CD4-positive, CD25-positive, alpha-beta regulatory T cell (primary cell): Measurements from ENCODE around the gene MAML2. TPM values are rescaled to one million over a fixed set of nuclear protein-coding genes. Genes with fewer than 3 reads are reported as not detected.
A peak's percentile ranks its signal among the peaks of the same experiment; 100 is the strongest.

Experiments
- ATAC-seq, 2 donors: fragments of 150-1000 bp; cut with Tn5 transposase; one replicate each; pipeline ENCODE4 v1.10.0; 2021; ENCODE audit warnings: low read depth in 2 of 2, moderate number of reproducible peaks in 2 of 2, moderate library complexity in 1 of 2
- DNase-seq, 3 donors: peaks; one replicate each; pipeline versions ENCODE4 v3.0.0 to v3.0.0-alpha.2; 2012 to 2022; ENCODE audit warnings: mixed read lengths in 1 of 3
- H3K27ac ChIP-seq: one replicate; pipeline ENCODE4 v1.7.0; 2013; ENCODE audit warnings: mild to moderate bottlenecking, low read length; ENCODE audit not compliant: insufficient read depth, poor library complexity, severe bottlenecking
- H3K27me3 ChIP-seq: one replicate; pipeline ENCODE4 v1.7.0; 2013; ENCODE audit warnings: low read length; ENCODE audit not compliant: control insufficient read depth, insufficient read depth
- H3K36me3 ChIP-seq: one replicate; pipeline ENCODE4 v1.7.0; 2013; ENCODE audit warnings: mild to moderate bottlenecking, low read length, moderate library complexity; ENCODE audit not compliant: control insufficient read depth, insufficient read depth
- H3K4me1 ChIP-seq: 2 replicates; pipeline ENCODE4 v1.7.0; 2013; ENCODE audit warnings: mild to moderate bottlenecking, low read length; ENCODE audit not compliant: insufficient read depth, control insufficient read depth, poor library complexity, severe bottlenecking
- H3K4me3 ChIP-seq: one replicate; pipeline ENCODE4 v1.7.0; 2013; ENCODE audit warnings: low read depth, mild to moderate bottlenecking, low read length, moderate library complexity
- H3K9me3 ChIP-seq, 2 experiments: 1 replicate in 1 of 2; 2 replicates in 1 of 2; pipeline ENCODE4 v1.7.0; 2013; ENCODE audit warnings: low read length in 2 of 2, mild to moderate bottlenecking in 1 of 2, moderate library complexity in 1 of 2; ENCODE audit not compliant: control insufficient read depth in 2 of 2
- H3K27ac Mint-ChIP-seq, 3 donors: one replicate each; pipeline ENCODE4 v1.8.0; 2020 to 2022; ENCODE audit warnings: mild to moderate bottlenecking in 3 of 3, mixed read lengths in 3 of 3, moderate library complexity in 2 of 3
- H3K27me3 Mint-ChIP-seq: one replicate; pipeline ENCODE4 v1.8.0; 2022; ENCODE audit warnings: mild to moderate bottlenecking, mixed read lengths
- H3K36me3 Mint-ChIP-seq: one replicate; pipeline ENCODE4 v1.8.0; 2020; ENCODE audit warnings: mixed read lengths
- H3K4me1 Mint-ChIP-seq, 4 donors: one replicate each; pipeline ENCODE4 v1.8.0; 2020 to 2022; ENCODE audit warnings: mixed read lengths in 4 of 4, mild to moderate bottlenecking in 1 of 4
- H3K4me3 Mint-ChIP-seq, 4 donors: one replicate each; pipeline ENCODE4 v1.8.0; 2020 to 2022; ENCODE audit warnings: mild to moderate bottlenecking in 4 of 4, mixed read lengths in 4 of 4, moderate library complexity in 3 of 4
- H3K9me3 Mint-ChIP-seq, 7 donors: one replicate each; pipeline ENCODE4 v1.8.0; 2020 to 2022; ENCODE audit warnings: mixed read lengths in 7 of 7, mild to moderate bottlenecking in 3 of 7, moderate library complexity in 2 of 7
- polyA plus RNA-seq, 4 donors: library from polyadenylated mRNA; unstranded; fragments of 300-500 nt; fragmentation: Illumina TruSeq; gene quantifications; one replicate each; pipeline ENCODE4 v1.2.3, GENCODE V29; 2021
- total RNA-seq: library from RNA; stranded (reverse); gene quantifications from one replicate; pipeline ENCODE4 v1.2.3, GENCODE V29; 2022

The MAML2 gene
- total and polyA plus RNA-seq, 5 donors from 2014 or later, result 4.1 to 35.6 (median 9.3) TPM

DNA sequence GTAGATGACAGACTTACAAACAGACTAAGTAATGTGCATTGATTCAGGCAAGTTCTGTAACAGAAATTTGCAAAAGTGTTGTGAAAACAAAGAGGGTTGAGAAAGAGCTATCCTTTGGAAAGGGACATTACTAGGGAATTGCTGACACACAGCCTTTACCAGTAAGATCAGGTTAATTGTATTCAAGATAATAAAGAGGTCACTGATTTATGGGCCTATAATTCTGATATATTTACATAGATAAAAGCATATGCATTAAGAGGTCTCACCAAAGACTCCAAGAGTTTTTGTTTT, 138.7 kb downstream of the MAML2 start:
- peak overlapping the region; percentile 65 to 85 (median 72) for H3K4me3 Mint-ChIP-seq
- H3K4me1 ChIP-seq, result peaks cover 60% of the 10 kb centered on the region
- H3K36me3 Mint-ChIP-seq, result peaks cover 26% of the 10 kb centered on the region

DNA sequence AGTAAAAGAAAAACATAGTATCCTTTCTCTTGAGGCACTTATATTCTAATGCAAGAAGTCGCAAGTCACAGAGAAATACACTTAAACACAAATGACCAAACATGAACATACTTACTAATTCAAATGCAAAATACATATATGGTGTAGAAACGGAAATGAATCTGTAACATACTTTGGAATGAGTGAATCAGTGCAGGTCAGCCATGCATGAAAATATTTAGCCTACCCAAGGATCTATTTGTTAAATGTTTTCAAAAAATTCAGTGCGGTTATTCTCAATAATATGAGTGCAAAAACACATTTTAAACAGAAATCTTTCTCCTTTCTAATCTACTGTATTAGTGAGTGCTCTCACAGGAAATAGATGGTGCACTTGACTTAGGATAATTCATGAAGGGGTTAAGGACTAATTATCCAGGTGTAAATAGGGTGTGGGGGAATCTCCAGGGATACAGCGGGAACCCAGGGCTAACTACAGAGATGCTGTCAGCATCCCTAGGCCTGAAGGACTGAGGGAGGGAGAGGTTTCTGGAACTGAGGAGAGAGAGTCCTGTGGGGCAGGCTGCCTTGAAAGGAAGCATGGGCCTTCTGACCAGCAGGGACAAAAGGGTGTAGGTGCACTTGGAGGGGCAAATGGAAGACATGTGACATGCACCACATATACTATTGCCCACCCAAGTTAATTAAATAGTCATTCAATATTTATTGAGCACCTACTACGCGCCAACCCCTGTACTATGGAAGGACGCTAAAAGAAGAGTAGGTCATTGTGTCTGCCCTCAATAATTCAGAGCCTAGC, 139.2 kb downstream of the MAML2 start:
- H3K4me1 ChIP-seq, result peaks cover 55% of the 10 kb centered on the region
- H3K36me3 ChIP-seq, result no peaks in the 10 kb centered on the region
- ATAC-seq (no peak), DNase-seq (no peak)
- peak overlapping the region; percentile 79 for H3K27ac ChIP-seq
- Mint-ChIP-seq H3K9me3 (peaks cover 0 to 2% (median 0%) of the 10 kb centered on the region in 7 donors), H3K4me1 (peaks cover 38 to 88% (median 66%) of the 10 kb centered on the region in 4 donors), H3K36me3 (peaks cover 24% of the 10 kb centered on the region), H3K4me3 (peak overlapping the region in 3 of 4 donors; percentile 22 to 73 (median 57)), H3K27me3 (no peaks in the 10 kb centered on the region), H3K27ac (peak overlapping the region; percentile 93 to 95 (median 94))
- H3K9me3 ChIP-seq, result no peaks in the 10 kb centered on the region
- H3K27me3 ChIP-seq, result no peaks in the 10 kb centered on the region
- H3K4me3 ChIP-seq, result peak overlapping the region; percentile 60

More for the DNA sequence above, 138.7 kb downstream of the MAML2 start:
- DNase-seq (no peak), ATAC-seq (no peak)
- H3K27ac Mint-ChIP-seq, result peak overlapping the region; percentile 93 to 98 (median 94)
- H3K4me1 Mint-ChIP-seq, result peaks cover 37 to 91% (median 68%) of the 10 kb centered on the region in 4 donors
- peaks cover 0 to 2% (median 0%) of the 10 kb centered on the region in 7 donors for H3K9me3 Mint-ChIP-seq
- Histone ChIP-seq H3K27me3 (no peaks in the 10 kb centered on the region), H3K36me3 (no peaks in the 10 kb centered on the region), H3K9me3 (no peaks in the 10 kb centered on the region), H3K27ac (peak overlapping the region; percentile 79), H3K4me3 (peak overlapping the region; percentile 60)
- no peaks in the 10 kb centered on the region for H3K27me3 Mint-ChIP-seq

DNA sequence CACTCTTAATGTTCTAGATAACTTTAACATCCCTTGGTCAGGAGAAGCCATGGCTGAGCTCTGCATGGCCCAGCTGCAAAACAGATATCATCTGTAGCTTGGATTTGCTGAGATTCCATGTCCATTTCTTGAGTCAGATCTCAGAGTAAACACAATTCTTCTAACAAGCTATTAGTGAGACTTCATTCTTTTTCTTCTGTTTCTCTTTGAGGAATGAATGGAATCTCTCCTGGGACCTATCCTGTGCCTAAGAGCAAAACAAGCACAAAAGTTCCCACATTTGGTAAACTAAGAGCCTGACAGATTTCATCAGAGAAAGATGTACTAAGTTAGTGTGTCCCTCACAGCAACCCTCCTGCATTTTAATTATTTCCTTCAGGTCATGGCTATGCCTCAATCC, 142.8 kb downstream of the MAML2 start:
- no peak overlapping the region for H3K4me3 ChIP-seq
- H3K36me3 Mint-ChIP-seq, result peaks cover 35% of the 10 kb centered on the region
- no peaks in the 10 kb centered on the region for H3K27me3 ChIP-seq
- peaks cover 0 to 4% (median 0%) of the 10 kb centered on the region in 7 donors for H3K9me3 Mint-ChIP-seq
- no peak overlapping the region for H3K27ac ChIP-seq
- no peaks in the 10 kb centered on the region for H3K36me3 ChIP-seq
- peak overlapping the region in 3 of 4 donors; percentile 29 to 87 (median 66) for H3K4me3 Mint-ChIP-seq
- H3K4me1 ChIP-seq, result peaks cover 23% of the 10 kb centered on the region
- H3K27me3 Mint-ChIP-seq, result no peaks in the 10 kb centered on the region
- DNase-seq, result no peak
- H3K27ac Mint-ChIP-seq, result peak overlapping the region; percentile 51 to 91 (median 91)
- ATAC-seq, result no peak
- H3K4me1 Mint-ChIP-seq, result peaks cover 40 to 86% (median 61%) of the 10 kb centered on the region in 4 donors
- H3K9me3 ChIP-seq, result no peaks in the 10 kb centered on the region

DNA sequence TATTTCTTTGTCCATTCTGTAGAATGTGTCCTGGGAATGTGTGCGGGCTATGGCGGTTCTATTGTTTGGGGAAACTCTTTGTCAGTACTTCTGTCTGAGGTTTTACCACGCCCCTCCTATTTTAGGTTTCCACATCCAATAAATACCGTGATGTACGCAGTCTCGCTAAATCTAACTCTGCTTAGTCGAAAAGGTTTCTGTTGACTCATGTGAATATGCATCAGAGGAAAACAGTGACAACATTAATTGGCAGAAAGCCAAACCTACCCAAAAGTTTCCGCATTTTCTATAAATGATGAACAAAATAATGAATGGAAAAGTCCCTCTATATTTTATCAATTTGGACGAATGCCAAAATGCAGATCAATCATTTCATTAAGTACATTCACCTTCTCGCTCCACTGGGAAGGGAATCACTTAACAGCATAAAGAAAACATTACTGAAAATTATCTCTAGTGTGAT, 143.4 kb downstream of the MAML2 start:
- H3K27ac Mint-ChIP-seq, result peak overlapping the region; percentile 91 to 92 (median 91)
- no peaks in the 10 kb centered on the region for H3K27me3 Mint-ChIP-seq
- peaks cover 39 to 86% (median 60%) of the 10 kb centered on the region in 4 donors for H3K4me1 Mint-ChIP-seq
- H3K27me3 ChIP-seq, result no peaks in the 10 kb centered on the region
- no peaks in the 10 kb centered on the region for H3K36me3 ChIP-seq
- no peaks in the 10 kb centered on the region for H3K9me3 ChIP-seq
- ATAC-seq (peak; percentile 53 to 56), DNase-seq (peak in 2 of 3 donors; percentile 5 to 41)
- H3K4me3 Mint-ChIP-seq, result peak overlapping the region in 3 of 4 donors; percentile 29 to 66 (median 60)
- peak overlapping the region; percentile 2 for H3K4me3 ChIP-seq
- H3K4me1 ChIP-seq, result peaks cover 23% of the 10 kb centered on the region
- H3K9me3 Mint-ChIP-seq, result peaks cover 0 to 4% (median 0%) of the 10 kb centered on the region in 7 donors
- H3K36me3 Mint-ChIP-seq, result peaks cover 35% of the 10 kb centered on the region
- no peak overlapping the region for H3K27ac ChIP-seq

DNA sequence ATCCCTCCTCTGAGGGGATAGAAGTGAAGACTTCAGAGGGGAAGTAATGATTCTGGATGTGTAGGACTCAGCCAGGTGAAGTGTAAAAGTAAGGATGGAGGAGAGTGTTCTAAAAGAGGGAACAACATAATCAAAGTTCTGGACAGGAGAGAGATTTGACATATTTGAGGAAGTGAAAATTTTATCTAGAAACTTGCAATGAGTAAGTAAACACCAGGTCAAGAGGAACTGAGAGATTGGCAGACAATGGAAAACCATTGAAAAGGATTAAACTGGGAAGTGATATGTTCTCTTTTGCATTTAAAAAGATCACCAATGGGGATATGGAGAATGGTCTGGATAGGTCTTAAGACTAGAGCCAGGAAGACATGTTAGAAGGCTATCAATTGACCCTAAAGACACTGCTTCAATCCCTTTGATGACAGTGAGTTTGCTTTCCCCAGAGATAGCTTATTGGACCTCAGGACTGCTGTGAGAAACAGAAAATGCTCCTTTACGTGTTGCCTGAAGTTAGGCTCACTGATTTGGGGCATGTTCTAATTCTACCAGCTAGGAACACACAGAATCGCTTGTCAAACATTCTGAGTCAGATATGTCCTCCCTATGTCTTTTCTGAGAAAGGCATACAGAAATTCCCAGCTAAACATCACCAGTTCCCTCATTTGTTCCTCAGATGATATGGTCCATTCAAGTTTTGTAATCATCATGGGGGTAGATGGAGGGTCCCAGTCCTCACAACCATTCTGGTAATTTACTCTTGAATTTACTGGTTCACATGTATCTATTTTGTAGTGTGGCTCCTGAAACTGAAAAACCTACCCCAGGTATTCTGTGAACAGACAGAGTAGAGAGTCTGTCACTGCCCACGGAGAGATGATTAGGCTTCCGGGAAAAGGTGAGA, 144.9 kb downstream of the MAML2 start:
- Mint-ChIP-seq H3K27me3 (no peaks in the 10 kb centered on the region), H3K4me3 (peak overlapping the region in 1 of 4 donors; percentile 29), H3K9me3 (peaks cover 0 to 4% (median 0%) of the 10 kb centered on the region in 7 donors), H3K36me3 (peaks cover 35% of the 10 kb centered on the region), H3K4me1 (peaks cover 46 to 89% (median 63%) of the 10 kb centered on the region in 4 donors), H3K27ac (peak overlapping the region; percentile 50 to 72 (median 65))
- Histone ChIP-seq H3K27ac (no peak overlapping the region), H3K27me3 (no peaks in the 10 kb centered on the region), H3K4me1 (peaks cover 21% of the 10 kb centered on the region), H3K4me3 (no peak overlapping the region), H3K9me3 (no peaks in the 10 kb centered on the region), H3K36me3 (no peaks in the 10 kb centered on the region)
- DNase-seq (no peak), ATAC-seq (no peak)

GRCh38 chr11:96197103-96197502, 145.9 kb downstream of the MAML2 start:
- H3K4me1 ChIP-seq, result peaks cover 21% of the 10 kb centered on the region
- H3K36me3 Mint-ChIP-seq, result peaks cover 36% of the 10 kb centered on the region
- H3K9me3 ChIP-seq, result no peaks in the 10 kb centered on the region
- H3K4me1 Mint-ChIP-seq, result peaks cover 51 to 91% (median 63%) of the 10 kb centered on the region in 4 donors
- DNase-seq (no peak), ATAC-seq (no peak)
- H3K4me3 Mint-ChIP-seq, result peak overlapping the region in 1 of 4 donors; percentile 29
- H3K27ac ChIP-seq, result no peak overlapping the region
- H3K4me3 ChIP-seq, result no peak overlapping the region
- peak overlapping the region in 1 of 3 donors; percentile 79 for H3K27ac Mint-ChIP-seq
- H3K9me3 Mint-ChIP-seq, result peaks cover 0 to 4% (median 0%) of the 10 kb centered on the region in 7 donors
- H3K27me3 Mint-ChIP-seq, result no peaks in the 10 kb centered on the region
- no peaks in the 10 kb centered on the region for H3K27me3 ChIP-seq
- H3K36me3 ChIP-seq, result no peaks in the 10 kb centered on the region

DNA sequence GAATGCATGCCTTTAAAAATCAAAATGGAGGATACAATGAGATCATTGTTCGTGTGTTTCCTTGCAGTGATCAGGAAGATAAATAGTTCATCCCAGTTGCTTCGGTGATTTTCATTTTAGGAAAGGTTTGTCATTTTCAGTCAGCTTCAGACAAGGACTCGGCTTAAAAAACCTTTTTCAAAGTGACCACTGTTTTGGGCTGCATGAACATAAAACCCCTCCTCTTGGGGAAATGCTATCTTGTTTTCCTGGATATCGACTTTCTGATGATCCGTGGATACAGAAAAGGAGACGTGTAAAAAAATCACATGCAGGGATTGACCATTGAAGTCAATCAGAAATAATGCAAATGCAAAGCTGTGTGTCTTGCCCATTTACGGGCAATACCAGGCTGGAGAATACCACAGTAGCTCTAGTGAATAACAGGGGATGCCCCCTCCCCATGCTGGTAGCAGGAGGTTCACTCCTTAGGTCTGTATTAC, 146.8 kb downstream of the MAML2 start:
- Mint-ChIP-seq H3K27ac (peak overlapping the region; percentile 36 to 74 (median 49)), H3K36me3 (peaks cover 38% of the 10 kb centered on the region), H3K27me3 (no peaks in the 10 kb centered on the region), H3K4me3 (peak overlapping the region in 1 of 4 donors; percentile 3), H3K9me3 (peaks cover 0 to 4% (median 0%) of the 10 kb centered on the region in 7 donors), H3K4me1 (peaks cover 51 to 92% (median 64%) of the 10 kb centered on the region in 4 donors)
- H3K27me3 ChIP-seq, result no peaks in the 10 kb centered on the region
- H3K9me3 ChIP-seq, result no peaks in the 10 kb centered on the region
- H3K27ac ChIP-seq, result no peak overlapping the region
- H3K4me1 ChIP-seq, result peaks cover 21% of the 10 kb centered on the region
- ATAC-seq (no peak), DNase-seq (no peak)
- no peak overlapping the region for H3K4me3 ChIP-seq
- no peaks in the 10 kb centered on the region for H3K36me3 ChIP-seq
